Measurements from ENCODE around the gene MEGF8.
A peak's percentile ranks its signal among the peaks of the same experiment; 100 is the strongest.
"Not testable (repeated sequence)": the region's sequence is repeated elsewhere in the genome, so short reads cannot be mapped to it uniquely, and the experiment has no call there.

MEGF8 gene

GRCh38 chr19:42334697-42335373, 9.4 kb downstream of the MEGF8 start:
- DNase-seq, result no peak

GRCh38 chr19:42335374-42335936, 10.0 kb downstream of the MEGF8 start:
- DNase-seq, result no peak

GRCh38 chr19:42335971-42336370, 10.5 kb downstream of the MEGF8 start:
- no peak for DNase-seq

GRCh38 chr19:42339126-42339860, 13.9 kb downstream of the MEGF8 start:
- DNase-seq, result not testable (repeated sequence)

- DNase-seq, result not testable (repeated sequence)
Measured at GRCh38 chr19:42339922-42340321, 14.5 kb downstream of the MEGF8 start.

GRCh38 chr19:42343344-42344110, 18.1 kb downstream of the MEGF8 start:
- peak; percentile 15 for DNase-seq

- no peak for DNase-seq
Measured at GRCh38 chr19:42344336-42344893, 19.0 kb downstream of the MEGF8 start.

GRCh38 chr19:42345191-42345812, 19.9 kb downstream of the MEGF8 start:
- DNase-seq, result no peak

GRCh38 chr19:42348211-42348610, 22.8 kb downstream of the MEGF8 start:
- no peak for DNase-seq

GRCh38 chr19:42349378-42350107, 24.1 kb downstream of the MEGF8 start:
- DNase-seq, result no peak

GRCh38 chr19:42350417-42350816, 25.0 kb downstream of the MEGF8 start:
- DNase-seq, result no peak

- no peak for DNase-seq
Measured at GRCh38 chr19:42351079-42351735, 25.8 kb downstream of the MEGF8 start.

- DNase-seq, result peak; percentile 20
Measured at GRCh38 chr19:42352301-42353259, 27.1 kb downstream of the MEGF8 start.

GRCh38 chr19:42353341-42354015, 28.0 kb downstream of the MEGF8 start:
- no peak for DNase-seq

GRCh38 chr19:42355896-42356295, 30.5 kb downstream of the MEGF8 start:
- no peak for DNase-seq

GRCh38 chr19:42356686-42357085, 31.3 kb downstream of the MEGF8 start:
- DNase-seq, result no peak

- no peak for DNase-seq
Measured at GRCh38 chr19:42357290-42357689, 31.9 kb downstream of the MEGF8 start.

- DNase-seq, result no peak
Measured at GRCh38 chr19:42360787-42361544, 35.5 kb downstream of the MEGF8 start.

GRCh38 chr19:42361545-42361910, 36.1 kb downstream of the MEGF8 start:
- no peak for DNase-seq
